H1 (cell line): ENCODE data around the gene ZNF440. TPM values are rescaled to one million over a fixed set of nuclear protein-coding genes. Genes with fewer than 3 reads are reported as not detected.
"Not testable (repeated sequence)": the region's sequence is repeated elsewhere in the genome, so short reads cannot be mapped to it uniquely, and the experiment has no call there.

ENCODE experiments used
- CTCF ChIA-PET: fragments of 300-600 bp; sonication (Branson Sonifier 250); formaldehyde crosslinking; loops from one replicate; lab custom pipeline; 2021; ENCODE audit not compliant: partially characterized antibody; lab: Charles Lee
- POLR2A ChIA-PET: fragments of 300-600 bp; sonication (Branson Sonifier 250); formaldehyde crosslinking; loops from one replicate; lab custom pipeline; 2021; ENCODE audit warnings: inconsistent platforms; ENCODE audit not compliant: partially characterized antibody; lab: Charles Lee
- DNase-seq, 2 experiments: peaks; one replicate each; pipeline versions ENCODE4 v3.0.0 to v3.0.0-alpha.2; 2010 to 2022; ENCODE audit warnings: low spot score in 2 of 2, low read depth in 1 of 2, mixed read lengths in 1 of 2
- FAIRE-seq: peaks from 2 replicates; lab custom pipeline; 2011; peaks lifted over from hg19 to GRCh38; lab: Jason Lieb, UNC
- H2AFZ ChIP-seq: 2 replicates; pipeline ENCODE4 v1.8.1; 2012; ENCODE audit warnings: low read length, inconsistent platforms
- H2AK5ac ChIP-seq: 2 replicates; pipeline ENCODE4 v1.6.1; 2013; ENCODE audit warnings: low read depth, low read length
- H2BK120ac ChIP-seq: replicated peaks from 2 replicates; pipeline ENCODE3; 2013; ENCODE audit warnings: low read depth, low read length, inconsistent platforms
- H2BK12ac ChIP-seq: 2 replicates; pipeline ENCODE4 v1.6.1; 2013; ENCODE audit warnings: low read depth, low read length
- H2BK15ac ChIP-seq: 2 replicates; pipeline ENCODE4 v1.6.1; 2013; ENCODE audit warnings: low read length
- H2BK20ac ChIP-seq: 2 replicates; pipeline ENCODE4 v1.6.1; 2013; ENCODE audit warnings: low read length
- H2BK5ac ChIP-seq: 2 replicates; pipeline ENCODE4 v1.6.1; 2013; ENCODE audit warnings: low read depth, low read length
- H3K14ac ChIP-seq: 2 replicates; pipeline ENCODE4 v1.6.1; 2013; ENCODE audit warnings: inconsistent platforms; ENCODE audit not compliant: insufficient read length
- H3K18ac ChIP-seq: 2 replicates; pipeline ENCODE4 v1.6.1; 2013; ENCODE audit warnings: low read length; ENCODE audit errors: extremely low read depth
- H3K23ac ChIP-seq: 2 replicates; pipeline ENCODE4 v1.6.1; 2013; ENCODE audit warnings: inconsistent platforms; ENCODE audit not compliant: insufficient read length
- H3K23me2 ChIP-seq: 2 replicates; pipeline ENCODE4 v1.6.1; 2013; ENCODE audit warnings: low read depth, low read length
- H3K27ac ChIP-seq: 2 replicates; pipeline ENCODE4 v1.6.1; 2011; ENCODE audit warnings: low read depth, low read length, inconsistent platforms
- H3K27me3 ChIP-seq, 4 experiments: replicated peaks in 1 of 4; 1 replicate in 1 of 4; 2 replicates in 3 of 4; pipeline versions ENCODE4 v1.6.1 to v1.8.1; 2011 to 2013; ENCODE audit warnings: low read length in 3 of 4, mild to moderate bottlenecking in 3 of 4, inconsistent platforms in 2 of 4, mixed read lengths in 2 of 4, moderate library complexity in 1 of 4; ENCODE audit not compliant: control insufficient read depth in 3 of 4, insufficient read depth in 3 of 4; ENCODE audit errors: extremely low read depth in 1 of 4
- H3K36me3 ChIP-seq, 4 experiments: 2 replicates each; pipeline versions ENCODE4 v1.6.1 to v1.8.1; 2011 to 2013; ENCODE audit warnings: mild to moderate bottlenecking in 4 of 4, low read length in 3 of 4, moderate library complexity in 2 of 4, control low read depth in 1 of 4, inconsistent platforms in 1 of 4; ENCODE audit not compliant: insufficient read depth in 4 of 4, control insufficient read depth in 2 of 4
- H3K4ac ChIP-seq: replicated peaks from 2 replicates; pipeline ENCODE3; 2013; ENCODE audit warnings: low read length, low read depth, mixed read lengths, inconsistent platforms; ENCODE audit not compliant: insufficient read length
- H3K4me1 ChIP-seq, 4 experiments: replicated peaks in 1 of 4; 1 replicate in 1 of 4; 2 replicates in 3 of 4; pipeline versions ENCODE4 v1.6.1 to v1.8.1; 2011 to 2013; ENCODE audit warnings: low read length in 3 of 4, inconsistent platforms in 2 of 4, mixed read lengths in 1 of 4; ENCODE audit not compliant: insufficient read depth in 4 of 4, control insufficient read depth in 3 of 4
- H3K4me2 ChIP-seq, 2 experiments: 2 replicates each; pipeline versions ENCODE4 v1.6.1 to v1.8.1; 2011 to 2013; ENCODE audit warnings: low read depth in 2 of 2, low read length in 2 of 2, control low read depth in 1 of 2, inconsistent platforms in 1 of 2, mild to moderate bottlenecking in 1 of 2; ENCODE audit not compliant: insufficient read depth in 1 of 2
- H3K4me3 ChIP-seq, 4 experiments: fragments of 200-600, 300-600 bp in 1 of 4; sonication (generic), shearing (Covaris generic), sonication (Bioruptor Twin) in 1 of 4; 2 replicates each; pipeline versions ENCODE4 v1.5.1 to v1.8.1; 2011 to 2016; ENCODE audit warnings: low read length in 4 of 4, low read depth in 3 of 4, control low read depth in 2 of 4, inconsistent platforms in 2 of 4, mild to moderate bottlenecking in 2 of 4, mixed read lengths in 1 of 4, moderate library complexity in 1 of 4; ENCODE audit not compliant: insufficient read depth in 2 of 4; ENCODE audit errors: extremely low read depth in 1 of 4
- H3K56ac ChIP-seq: replicated peaks from 2 replicates; pipeline ENCODE3; 2013; ENCODE audit warnings: low read depth, mild to moderate bottlenecking, mixed read lengths, low read length, inconsistent platforms; ENCODE audit not compliant: insufficient read length
- H3K79me1 ChIP-seq: 2 replicates; pipeline ENCODE4 v1.6.1; 2013; ENCODE audit warnings: low read depth, low read length, control low read depth
- H3K79me2 ChIP-seq, 2 experiments: 2 replicates each; pipeline versions ENCODE4 v1.6.1 to v1.8.1; 2012 to 2013; ENCODE audit warnings: low read length in 2 of 2, mild to moderate bottlenecking in 2 of 2, inconsistent platforms in 1 of 2; ENCODE audit not compliant: insufficient read depth in 2 of 2, control insufficient read depth in 1 of 2
- H3K9ac ChIP-seq, 4 experiments: replicated peaks in 1 of 4; 1 replicate in 1 of 4; 2 replicates in 3 of 4; pipeline versions ENCODE4 v1.6.1 to v1.8.1; 2011 to 2013; ENCODE audit warnings: low read depth in 3 of 4, low read length in 3 of 4, control low read depth in 2 of 4, mild to moderate bottlenecking in 2 of 4, moderate library complexity in 2 of 4, inconsistent platforms in 1 of 4; ENCODE audit errors: extremely low read depth in 1 of 4
- H3K9me3 ChIP-seq, 2 experiments: 2 replicates each; pipeline versions ENCODE4 v1.6.1 to v1.8.1; 2012 to 2013; ENCODE audit warnings: mild to moderate bottlenecking in 2 of 2, moderate library complexity in 2 of 2, control low read depth in 1 of 2, inconsistent platforms in 1 of 2, low read depth in 1 of 2, low read length in 1 of 2, mixed read lengths in 1 of 2; ENCODE audit not compliant: insufficient read depth in 2 of 2
- H4K20me1 ChIP-seq, 2 experiments: replicated peaks in 1 of 2; 2 replicates each; pipeline versions ENCODE3 to v1.8.1; 2011 to 2013; ENCODE audit warnings: inconsistent platforms in 2 of 2, low read length in 2 of 2, mild to moderate bottlenecking in 1 of 2; ENCODE audit not compliant: insufficient read depth in 2 of 2, control insufficient read depth in 1 of 2
- H4K5ac ChIP-seq: 2 replicates; pipeline ENCODE4 v1.6.1; 2013; ENCODE audit warnings: low read length, low read depth, mixed read lengths, inconsistent platforms; ENCODE audit not compliant: insufficient read length
- H4K8ac ChIP-seq: 2 replicates; pipeline ENCODE4 v1.8.0; 2013; ENCODE audit warnings: mild to moderate bottlenecking, moderate library complexity, low read length, inconsistent platforms; ENCODE audit not compliant: insufficient read depth; ENCODE audit errors: extremely low read depth
- H4K91ac ChIP-seq: replicated peaks from 2 replicates; pipeline ENCODE3; 2013; ENCODE audit warnings: low read length, mixed read lengths, inconsistent platforms; ENCODE audit not compliant: insufficient read length
- WGBS, 2 experiments: shearing (Covaris generic) in 1 of 2; methylation state at CpG; one replicate each; pipeline versions ENCODE4 v1.1.6 to v1.1.7; 2013 to 2015; ENCODE audit warnings: low lambda C conversion rate in 2 of 2, mixed read lengths in 2 of 2, inconsistent platforms in 1 of 2, low coverage in 1 of 2, missing lambda C conversion rate in 1 of 2; ENCODE audit not compliant: insufficient replicate concordance in 2 of 2, insufficient coverage in 1 of 2, insufficient read length in 1 of 2; ENCODE audit errors: extremely low coverage in 1 of 2, missing lambda C conversion rate in 1 of 2; 5-methylcytosine and 5-hydroxymethylcytosine counted together
- polyA plus RNA-seq, 7 experiments: library from polyadenylated mRNA; depleted of rRNA in 3 of 7; stranded (reverse) in 5 of 7; unstranded in 2 of 7; fragments of >200 nt in 5 of 7; fragments of 200-250 nt in 2 of 7; gene quantifications; 1 replicate in 5 of 7; 2 replicates in 1 of 7; 4 replicates in 1 of 7; pipeline versions ENCODE4 v1.2.1 to v1.2.3, GENCODE V29; 2011 to 2013; ENCODE audit warnings: missing spikeins in 2 of 7, mixed read lengths in 2 of 7
- total RNA-seq: library from RNA; stranded (reverse); fragmentation: NEBNext Ultra II Directional; extraction: Animal tissue kit (Norgen Biotek cat#: 25700); gene quantifications from 2 replicates; pipeline ENCODE4 v1.2.1, GENCODE V29; 2021

ZNF440 gene
- total and polyA plus RNA-seq, 2 of the 8 experiments (the other 6 are each of a cell fraction or from before 2014, with no cell fraction given) = 0.77 to 6.5 TPM

DNA sequence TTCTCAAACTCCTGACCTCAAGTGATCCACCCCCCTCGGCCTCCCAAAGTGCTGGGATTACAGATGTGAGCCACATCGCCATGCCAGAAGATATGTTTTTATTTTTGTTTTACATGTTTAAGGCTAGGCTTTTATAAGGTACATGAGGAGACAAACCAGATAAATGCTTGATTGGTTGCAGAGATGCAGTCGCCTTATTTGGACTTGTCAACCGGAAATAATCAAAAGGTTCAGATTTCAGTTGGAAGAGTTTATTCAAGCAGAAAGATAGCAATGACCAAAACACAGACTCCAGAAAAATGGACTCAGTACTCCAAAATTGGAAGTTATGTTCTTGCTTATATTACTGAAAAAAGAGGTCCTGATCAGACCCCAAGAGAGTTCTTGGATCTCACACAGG, 36.2 kb downstream of the ZNF440 start:
- POLR2A ChIA-PET, H3K56ac ChIP-seq, H3K79me1 ChIP-seq, H4K5ac ChIP-seq, H3K79me2 ChIP-seq, H3K4me1 ChIP-seq, H2AFZ ChIP-seq, H4K20me1 ChIP-seq, H3K14ac ChIP-seq, H3K23me2 ChIP-seq, H3K27me3 ChIP-seq, DNase-seq, H4K8ac ChIP-seq, H3K36me3 ChIP-seq, H2BK120ac ChIP-seq, H3K18ac ChIP-seq, H3K23ac ChIP-seq, H2BK20ac ChIP-seq, H3K4me3 ChIP-seq, FAIRE-seq, H3K9ac ChIP-seq, H3K27ac ChIP-seq, H2BK5ac ChIP-seq, H2BK12ac ChIP-seq, H2AK5ac ChIP-seq, H3K4ac ChIP-seq, H4K91ac ChIP-seq, H2BK15ac ChIP-seq, H3K4me2 ChIP-seq: not testable (repeated sequence)
- CTCF ChIA-PET = interaction anchor here (1.3 kb wide), 1 partner anchor 23 kb away, joined by 3 read pairs; no protein-coding TSS in a partner anchor
- peaks cover 17 to 30% of the 10 kb centered on the region in 2 experiments for H3K9me3 ChIP-seq
- 84% methylated on average over 4 of the region's 4 CpGs; no CpG with 5 or more reads in 1 of the 2 experiments for WGBS, 2 experiments
